HG02840 (cell line): ENCODE measurements around the gene CLK2.
A peak's percentile ranks its signal among the peaks of the same experiment; 100 is the strongest.
"Not testable (repeated sequence)": the region's sequence is repeated elsewhere in the genome, so short reads cannot be mapped to it uniquely, and the experiment has no call there.

Experiments
- ATAC-seq: cut with Tn5 transposase; IDR thresholded peaks from one replicate; pipeline ENCODE4 v1.9.1; 2021; ENCODE audit warnings: mild to moderate bottlenecking, moderate library complexity, moderate number of reproducible peaks; ENCODE audit not compliant: unreplicated experiment, low FRiP score

CLK2 gene

DNA sequence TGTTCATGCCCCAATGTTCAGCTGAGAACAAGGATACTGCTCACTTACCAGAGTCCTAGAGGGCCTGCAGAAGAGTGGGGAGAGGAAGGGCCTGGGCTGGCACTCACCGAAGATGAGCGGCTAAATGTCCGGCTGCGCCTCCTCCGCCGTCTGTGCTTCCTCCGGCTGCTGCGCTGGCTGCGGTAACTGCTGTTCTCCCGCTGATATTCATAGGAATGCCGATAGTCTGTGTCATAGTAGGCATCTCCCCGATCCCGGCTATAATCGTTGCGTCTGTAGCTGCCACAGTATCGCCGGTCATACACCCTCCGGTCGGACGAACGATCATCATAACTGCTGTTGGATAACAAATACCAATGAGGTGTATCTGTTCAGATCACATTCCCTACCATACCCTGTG lies 3.9 kb downstream of the CLK2 start:
- no peak for ATAC-seq

DNA sequence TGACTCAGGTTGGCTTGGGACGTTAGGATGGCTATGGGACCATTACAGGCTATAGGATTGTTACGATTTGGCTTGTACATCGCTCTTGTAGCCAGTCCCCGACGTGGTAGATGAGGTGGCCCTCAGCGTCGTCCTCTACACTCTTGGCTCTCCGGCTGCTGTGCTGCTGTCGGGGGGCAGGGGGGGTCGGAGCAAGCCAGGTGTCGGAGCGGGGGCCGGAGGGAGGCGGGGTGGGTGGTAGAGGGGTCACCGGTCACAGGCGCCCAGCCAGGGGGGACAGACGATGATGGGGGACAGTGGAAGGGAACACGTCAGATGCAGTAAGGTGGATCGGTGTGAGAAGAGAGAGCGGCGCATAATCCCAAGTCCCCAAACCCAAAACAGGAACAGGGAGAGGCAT lies 4.7 kb downstream of the CLK2 start:
- no peak for ATAC-seq

DNA sequence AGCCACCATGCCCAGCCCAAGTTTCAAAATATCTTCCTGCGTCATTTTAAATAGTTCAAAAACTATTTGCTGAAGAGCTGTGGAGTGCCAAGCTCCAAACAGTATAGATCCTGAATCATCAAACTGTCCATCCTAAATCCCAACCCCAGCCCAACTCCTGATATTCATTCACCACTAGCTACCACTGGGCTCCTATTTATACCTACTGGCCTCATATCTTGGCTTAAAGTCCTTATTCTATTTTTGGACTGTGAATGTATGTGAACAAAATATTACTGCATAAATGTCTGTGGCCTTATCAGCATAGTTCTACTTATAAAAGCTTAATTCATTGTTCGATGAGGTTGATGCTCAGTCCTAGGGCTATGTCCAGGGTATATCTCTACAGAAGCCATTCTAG lies 5.9 kb downstream of the CLK2 start:
- ATAC-seq: no peak

DNA sequence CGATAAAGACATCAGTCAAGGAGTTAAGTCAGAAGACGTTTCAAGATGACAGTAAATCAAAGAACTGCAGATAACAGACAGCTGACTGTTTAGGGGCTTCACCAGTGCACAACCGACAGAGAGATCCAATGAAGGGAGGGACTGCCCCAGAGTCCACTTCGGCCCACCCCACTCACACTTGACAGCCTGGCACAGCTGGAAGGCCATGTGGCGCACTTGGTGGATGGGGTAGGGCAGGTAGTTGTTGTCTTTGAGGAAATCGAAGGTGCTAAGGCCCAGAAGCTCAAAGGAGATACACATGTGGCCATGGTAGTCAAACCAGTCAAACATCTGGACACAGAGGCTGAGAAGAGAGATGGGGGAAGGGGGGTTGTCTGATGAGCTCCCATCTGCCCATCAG lies 6.8 kb downstream of the CLK2 start:
- no peak for ATAC-seq

DNA sequence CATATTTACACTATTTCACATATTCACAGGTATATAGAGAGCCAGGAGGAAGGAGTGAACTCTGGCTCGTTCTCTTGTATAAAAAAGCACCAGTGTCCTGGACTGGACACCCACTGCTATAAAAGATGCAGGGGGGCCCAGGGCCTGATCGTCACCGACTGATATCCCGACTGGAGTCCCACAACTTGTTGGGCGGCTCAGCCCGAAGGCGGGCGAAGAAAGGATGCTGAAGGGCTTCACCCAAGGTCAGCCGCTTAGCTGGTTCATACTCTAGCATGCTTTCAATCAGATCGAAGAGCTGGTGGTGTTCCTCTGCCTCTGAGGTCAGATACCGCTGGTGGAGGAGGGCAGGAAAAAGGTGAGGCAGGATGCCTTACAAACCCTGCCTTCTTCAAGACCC lies 10.2 kb downstream of the CLK2 start:
- no peak for ATAC-seq

DNA sequence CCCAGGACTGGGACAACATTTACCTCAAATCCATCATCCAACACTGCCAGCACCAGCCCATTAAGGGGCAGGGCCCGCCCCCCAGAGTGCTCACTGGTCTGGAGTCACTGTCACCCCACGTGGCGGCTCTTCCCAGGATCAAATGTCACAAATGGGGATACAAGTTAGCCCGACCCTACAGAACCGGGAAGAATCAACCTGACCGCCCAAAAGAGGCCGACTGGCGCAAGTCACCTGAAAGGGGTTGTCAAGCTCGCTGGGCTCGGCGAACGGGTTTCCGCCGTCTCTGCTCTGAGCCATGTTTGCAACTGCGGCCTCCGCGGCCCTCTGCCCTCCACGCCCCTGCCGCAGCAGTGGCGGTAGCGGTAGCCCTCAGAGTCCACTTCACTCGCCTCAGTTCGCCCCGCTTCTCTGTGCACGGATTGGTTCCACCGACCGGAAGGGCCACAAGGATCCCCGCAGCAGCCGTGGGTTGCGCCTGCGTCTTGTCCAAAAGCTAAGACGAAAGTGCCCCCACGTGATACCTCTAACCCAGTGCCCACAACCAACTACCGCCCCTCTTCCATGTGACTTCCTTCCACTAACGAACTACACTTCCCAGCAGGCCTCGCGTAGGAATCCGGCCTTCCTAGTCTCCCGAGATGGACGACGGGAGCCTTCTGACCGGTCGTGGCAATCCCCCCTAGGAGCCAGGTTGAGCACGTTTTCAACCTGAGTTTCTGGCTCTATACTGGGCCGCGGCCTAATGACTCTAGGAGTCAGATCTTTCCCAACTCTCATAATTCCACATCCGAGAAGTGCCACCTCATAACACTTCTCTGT lies 11.2 kb downstream of the CLK2 start, which contains the start of gene SCAMP3:
TSS of gene SCAMP3 (minus strand) at position 509 of the 822 bp plus-strand sequence. CDS start at position 300, 209 bp downstream.
- ATAC-seq: peak; percentile 88

DNA sequence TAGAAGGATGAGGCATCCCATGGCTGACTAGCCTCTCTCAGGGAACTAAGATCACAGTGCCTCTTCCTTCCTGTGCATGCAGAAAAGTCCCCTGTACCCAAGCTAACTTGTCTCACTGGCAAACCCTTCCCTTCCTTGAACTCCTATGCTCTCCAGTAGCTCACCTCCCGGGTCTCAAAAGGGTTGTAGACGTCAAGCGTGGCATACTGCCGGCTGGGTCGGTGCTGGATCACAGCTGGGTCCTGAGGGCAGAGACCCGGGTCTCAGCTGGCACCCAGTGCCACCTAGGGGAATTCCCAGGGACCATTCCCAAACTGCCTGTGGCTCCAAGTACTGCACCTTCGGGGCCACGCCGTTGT lies 11.8 kb downstream of the CLK2 start:
- ATAC-seq: no peak

DNA sequence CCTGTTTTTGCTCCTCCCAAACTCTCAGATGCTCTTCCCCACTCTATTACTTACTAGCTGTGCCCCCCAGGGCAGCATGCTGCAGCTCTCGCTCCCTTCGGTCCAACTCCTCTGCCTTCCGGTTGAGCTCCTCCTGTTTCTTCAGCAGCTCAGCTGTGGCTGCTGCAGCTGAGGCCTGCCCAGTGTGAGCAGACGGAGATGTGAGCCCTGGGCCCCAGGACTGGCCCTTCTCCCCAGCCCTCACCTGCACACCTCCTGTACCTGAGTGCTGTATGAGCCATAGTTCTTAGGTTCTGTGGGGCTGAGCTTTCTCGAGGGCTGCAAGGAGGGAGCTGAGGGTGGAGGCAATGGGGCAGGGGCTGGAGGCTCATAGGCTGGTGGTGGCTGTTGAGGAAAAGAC lies 13.0 kb downstream of the CLK2 start:
- no peak for ATAC-seq

DNA sequence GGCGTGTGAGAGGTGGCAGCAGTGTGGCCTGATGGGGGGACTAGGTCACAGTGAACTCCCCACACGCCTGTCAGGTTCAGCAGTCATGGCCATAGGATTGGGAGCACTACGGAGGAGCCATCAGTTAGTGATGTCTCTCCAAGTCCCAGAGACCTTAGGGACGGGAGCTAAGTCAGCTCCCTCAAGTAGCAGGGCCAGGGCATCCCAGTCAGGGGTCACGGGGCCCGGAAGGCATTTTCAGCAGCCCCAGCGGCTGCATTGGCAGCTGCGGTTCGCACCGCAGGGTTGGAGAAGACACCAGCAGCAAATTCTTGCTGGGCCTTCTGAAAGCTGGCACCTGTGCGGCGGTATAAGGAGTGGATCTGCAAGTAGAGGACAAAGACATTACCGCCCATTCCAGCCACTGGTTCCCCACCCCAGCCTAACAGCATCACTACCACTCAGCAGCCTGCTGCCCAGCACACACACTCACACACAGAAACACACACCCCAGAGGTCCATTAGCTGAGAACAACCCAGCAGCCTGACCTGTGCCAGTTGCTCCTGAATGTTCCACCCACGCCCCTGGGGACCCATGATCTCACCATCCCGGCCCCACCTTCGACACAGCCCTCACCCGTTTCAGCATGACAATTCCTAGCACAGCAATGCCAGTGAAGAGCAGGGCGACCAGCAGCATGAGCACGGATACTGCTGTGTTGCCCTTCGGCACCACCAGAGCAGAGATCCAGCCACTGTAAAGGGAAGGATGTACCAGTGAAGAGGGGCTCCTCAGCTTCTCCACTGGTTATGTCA lies 17.0 kb downstream of the CLK2 start:
- no peak for ATAC-seq

DNA sequence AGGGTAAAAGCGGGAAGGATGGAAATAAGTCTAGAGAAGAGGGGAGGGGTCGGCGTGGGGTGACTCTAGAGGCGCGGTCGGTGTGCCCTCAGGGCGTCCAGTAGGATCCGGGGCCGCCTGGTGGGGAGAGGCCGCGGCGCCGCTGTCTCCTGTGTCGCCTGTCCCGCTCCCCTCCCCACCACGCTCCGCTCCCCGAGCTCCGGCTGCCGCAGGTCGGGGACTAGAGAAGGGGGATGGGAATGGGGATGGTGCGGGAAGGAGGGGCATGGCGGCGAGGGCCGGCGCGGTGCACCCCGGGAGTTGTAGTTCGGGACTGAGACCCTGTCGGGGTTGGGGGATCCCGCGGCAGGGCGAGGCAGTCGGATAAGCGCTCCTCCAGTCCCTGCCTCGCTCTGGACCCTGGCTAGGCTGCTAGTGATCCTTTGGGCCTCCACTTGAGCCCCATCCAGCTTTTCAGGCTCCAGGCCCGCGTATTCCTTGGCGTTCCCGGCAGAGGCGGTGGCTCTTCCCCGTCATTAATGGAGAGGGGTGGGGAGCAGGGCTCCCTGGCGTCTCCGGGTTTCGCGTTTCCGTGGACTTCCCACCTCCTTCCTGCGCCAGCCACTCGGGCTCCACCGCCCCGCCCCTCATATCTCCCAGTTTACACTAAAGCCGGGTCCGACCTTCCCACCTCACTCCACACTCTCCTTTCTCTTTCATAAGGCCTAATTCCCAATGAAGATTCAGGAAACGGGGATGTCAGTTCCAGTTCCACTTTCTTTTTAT lies 17.9 kb downstream of the CLK2 start, which contains the start of gene ENTREP3:
TSS of gene ENTREP3 (minus strand) at position 241 of the 765 bp plus-strand sequence. CDS start 606 bp downstream, outside the sequence.
- no peak for ATAC-seq

DNA sequence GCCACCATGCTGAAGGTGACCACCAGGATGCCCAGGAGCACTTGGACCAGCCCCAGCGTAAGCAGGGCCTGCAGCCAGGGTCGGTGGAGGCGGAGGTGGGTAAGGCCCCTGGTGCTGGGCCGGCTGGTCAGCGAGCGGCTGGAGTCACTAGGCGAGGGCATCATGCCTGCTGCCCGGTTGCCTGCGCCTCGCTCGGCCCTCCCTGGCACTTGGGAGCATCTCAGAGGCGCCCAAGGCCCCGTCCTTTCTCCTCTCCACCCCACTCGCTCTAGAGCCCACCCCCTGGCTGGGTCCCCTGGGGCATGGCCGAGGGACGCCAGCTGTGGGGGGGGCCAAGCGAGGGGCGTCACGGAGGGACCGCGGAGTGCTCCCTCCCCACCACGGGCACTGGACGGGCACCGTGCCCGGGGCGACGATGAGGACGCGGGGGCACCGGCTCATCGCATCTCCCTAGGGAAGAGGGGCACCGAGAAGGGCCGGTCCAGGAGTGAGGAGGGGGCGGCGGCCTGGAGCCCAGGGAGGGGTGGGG lies 18.5 kb downstream of the CLK2 start:
- no peak for ATAC-seq

DNA sequence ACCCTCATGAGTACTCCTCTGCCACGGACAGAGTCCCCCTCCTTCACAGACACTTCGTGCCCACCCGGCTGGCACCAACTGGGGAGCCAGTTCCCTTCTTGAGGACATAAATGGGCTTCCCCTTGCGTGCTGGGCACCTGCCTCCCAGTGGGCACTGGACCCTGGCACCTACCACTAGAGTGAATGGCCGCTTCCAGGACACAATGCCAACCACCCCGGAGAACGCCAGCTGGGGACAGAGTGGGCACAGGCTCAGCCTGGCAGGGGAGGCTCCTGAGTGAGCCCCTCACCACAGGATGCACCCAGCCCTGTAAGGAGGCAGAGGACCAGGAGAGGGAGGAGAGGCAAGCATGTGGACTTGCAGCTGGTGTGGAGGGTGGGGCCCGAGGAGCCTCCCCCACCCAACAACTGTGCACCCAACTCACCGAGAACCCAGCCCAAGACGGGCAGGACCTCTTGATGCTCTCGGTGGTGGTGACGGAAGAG lies 19.0 kb downstream of the CLK2 start:
- ATAC-seq: no peak

DNA sequence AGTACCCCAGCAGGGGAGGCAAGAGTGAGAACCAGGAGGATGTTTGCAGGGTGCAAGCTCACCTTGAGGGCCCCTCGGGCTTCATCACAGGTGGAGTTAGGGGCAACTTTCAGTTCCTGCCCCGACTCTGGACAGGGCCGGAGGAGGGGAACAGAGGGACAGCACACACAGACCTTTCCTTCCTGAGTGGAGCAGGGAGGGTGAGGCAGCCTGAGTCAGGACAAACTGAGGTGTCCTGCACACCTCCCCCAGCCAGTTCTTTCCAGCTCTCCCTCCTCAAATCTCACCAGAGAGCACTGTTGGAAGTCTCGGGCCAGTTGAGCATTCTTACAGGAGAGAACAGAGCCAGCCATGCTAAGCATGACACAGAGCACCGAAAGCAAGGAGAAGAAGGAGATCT lies 19.5 kb downstream of the CLK2 start:
- no peak for ATAC-seq

DNA sequence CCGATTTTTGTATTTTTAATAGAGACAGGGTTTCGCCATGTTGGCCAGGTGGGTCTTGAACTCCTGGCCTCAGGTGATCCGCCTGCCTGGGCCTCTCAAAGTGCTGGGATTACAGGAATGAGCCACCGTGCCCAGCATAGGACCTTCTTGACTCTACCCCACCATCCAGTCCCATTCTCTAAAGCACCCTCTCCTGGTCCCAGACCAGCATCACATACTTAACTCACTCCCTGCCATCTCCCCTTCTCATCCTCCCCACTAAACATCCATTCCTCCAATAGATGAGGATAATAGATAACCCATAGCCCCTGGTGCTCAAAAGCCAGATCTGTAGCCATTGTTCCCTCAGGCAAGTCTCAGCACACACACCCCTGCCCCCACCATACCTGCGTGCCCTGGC lies 20.1 kb downstream of the CLK2 start:
- no peak for ATAC-seq

DNA sequence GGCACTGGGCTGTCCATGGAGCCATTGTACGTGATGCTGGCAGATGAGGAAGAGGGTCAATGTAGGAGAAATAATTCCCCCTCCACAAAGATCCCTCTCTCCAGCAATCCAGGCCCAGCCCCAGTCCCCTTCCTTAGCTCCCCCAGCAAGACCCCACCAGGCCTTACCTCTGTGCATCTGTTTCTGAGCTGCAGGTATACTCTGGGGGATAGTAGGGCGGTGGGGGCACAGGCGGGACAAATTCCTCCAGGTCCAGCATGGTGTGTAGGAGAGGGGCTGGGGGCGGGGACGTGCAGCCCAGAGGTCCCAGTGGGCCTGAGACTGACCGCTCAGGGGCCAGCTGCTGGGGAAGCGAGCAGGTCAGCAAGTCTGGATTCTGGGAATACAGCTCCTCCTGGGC lies 21.7 kb downstream of the CLK2 start:
- ATAC-seq: no peak

DNA sequence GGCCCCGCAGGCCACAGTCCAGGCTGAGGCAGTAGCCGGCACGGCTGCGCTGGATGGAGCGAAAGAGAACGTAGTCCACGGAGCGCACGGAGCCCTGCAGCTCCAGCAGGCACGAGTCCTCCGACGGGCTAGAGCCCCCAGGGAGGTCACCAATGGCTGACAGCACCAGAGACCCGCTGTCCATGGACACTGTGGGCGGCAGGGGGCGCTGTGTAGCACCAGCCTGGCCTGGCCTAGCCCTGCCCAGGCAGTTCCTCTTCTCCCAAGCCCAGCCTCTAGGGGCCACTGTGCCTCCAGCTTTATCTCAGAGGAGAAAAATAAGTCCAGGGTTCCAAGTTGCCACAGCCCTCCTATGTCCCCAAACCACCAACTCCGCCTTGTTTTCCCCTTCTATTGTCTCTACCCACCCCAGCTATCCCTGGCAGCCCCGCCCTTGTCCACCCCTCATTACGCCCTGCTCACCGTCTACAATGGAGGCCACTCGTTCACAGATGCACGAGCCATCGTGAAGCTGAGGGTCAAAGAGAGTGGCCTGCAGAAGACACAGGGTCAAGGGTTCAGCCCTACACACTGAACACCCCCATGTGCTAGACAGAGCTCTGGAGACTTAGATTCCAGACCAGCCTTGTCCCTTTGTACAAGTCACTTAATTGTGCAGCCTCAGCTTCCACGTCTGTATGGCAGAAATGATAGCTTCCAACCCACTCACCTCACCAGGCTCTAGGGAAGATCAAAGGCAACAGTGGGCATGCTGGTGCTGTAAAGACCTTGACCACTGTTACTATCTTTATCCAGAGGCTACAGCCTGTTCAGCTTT lies 22.5 kb downstream of the CLK2 start:
- ATAC-seq: peak; percentile 76

DNA sequence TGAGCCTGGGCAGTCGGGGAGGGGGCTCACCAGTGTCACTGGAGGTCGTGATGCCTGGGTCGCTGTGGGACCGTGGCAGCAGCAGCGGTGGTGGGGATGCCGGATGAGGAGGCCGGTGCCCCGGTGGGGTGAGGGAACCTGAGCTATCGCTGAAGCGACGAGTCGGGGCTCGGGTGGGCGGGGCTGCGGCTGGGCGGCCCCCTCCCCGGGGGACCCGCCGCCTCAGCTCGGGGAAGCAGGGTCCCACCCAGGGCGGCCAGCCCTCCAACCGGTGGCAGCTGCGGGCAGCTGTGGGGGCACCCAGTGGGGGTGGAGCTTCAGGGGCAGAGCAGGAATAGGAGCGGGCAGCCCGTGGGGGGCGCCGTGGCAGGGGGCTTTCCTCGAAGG lies 23.1 kb downstream of the CLK2 start:
- peak; percentile 29 for ATAC-seq

DNA sequence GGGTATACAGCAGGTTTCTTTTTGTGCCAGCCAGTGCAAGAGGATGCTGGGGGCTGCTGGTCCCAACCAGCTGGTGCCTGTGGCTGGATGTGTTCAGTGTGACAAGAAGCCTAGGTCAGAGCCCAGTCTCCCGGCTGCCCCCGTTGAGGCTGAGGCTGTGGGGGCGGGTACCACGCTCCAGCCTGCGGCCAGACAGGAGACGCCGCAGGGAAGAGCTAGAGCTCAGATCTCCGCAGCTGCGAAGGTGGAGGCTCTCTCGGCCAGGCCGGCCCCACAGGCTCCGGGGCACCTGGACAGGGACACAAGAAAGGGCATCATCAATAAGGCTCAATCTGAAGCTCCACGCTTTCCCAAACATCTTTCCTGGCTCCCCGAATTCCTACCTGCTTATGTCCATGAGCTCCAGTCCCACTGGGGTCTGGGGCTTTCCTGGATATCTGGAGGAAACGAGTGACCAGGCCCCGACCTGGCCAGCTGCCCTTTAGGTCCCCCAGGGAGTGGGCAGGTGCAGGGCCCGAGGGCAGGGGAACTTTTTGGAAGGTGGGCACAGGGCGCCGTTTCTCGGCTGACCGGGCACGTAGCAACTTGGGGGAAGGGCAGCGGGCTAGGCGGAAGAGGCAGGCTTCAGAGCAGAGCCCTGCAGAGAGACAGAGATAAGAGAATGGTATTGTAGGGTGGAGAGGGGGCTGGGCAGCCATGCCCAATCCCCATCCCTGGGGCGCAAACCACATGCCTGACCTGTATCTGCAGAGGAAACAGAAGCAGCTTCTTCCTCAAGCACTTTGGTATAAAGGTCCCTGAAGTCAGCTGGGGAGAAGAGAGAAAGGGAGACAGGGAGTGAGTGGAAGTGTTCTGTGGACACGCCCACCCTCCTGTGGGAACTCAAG lies 25.4 kb downstream of the CLK2 start:
- no peak for ATAC-seq

DNA sequence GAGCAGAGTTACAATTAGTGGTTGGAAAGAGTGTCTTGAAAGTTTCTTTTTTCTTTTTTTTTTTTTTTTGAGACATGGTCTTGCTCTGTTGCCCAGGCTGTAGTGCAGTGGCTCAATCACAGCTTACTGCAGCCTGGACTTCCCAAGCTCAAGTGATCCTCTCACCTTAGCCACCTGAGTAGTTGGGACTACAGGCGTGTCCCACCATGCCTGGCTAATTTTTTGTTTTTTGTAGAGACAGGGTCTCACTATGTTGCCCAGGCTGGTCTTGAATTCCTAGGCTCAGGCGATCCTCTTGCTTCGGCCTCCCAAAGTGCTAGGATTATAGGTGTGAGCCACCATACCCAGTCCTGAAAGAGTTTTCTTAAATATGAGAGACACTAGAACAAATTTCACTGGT lies 26.5 kb downstream of the CLK2 start:
- ATAC-seq: not testable (repeated sequence)
